GM18499 (cell line): ENCODE results near the gene SVIL.
"Not testable (repeated sequence)": the region's sequence is repeated elsewhere in the genome, so short reads cannot be mapped to it uniquely, and the experiment has no call there.

Experiments
- ATAC-seq: cut with Tn5 transposase; IDR thresholded peaks from one replicate; pipeline ENCODE4 v1.9.1; 2021; ENCODE audit warnings: moderate number of reproducible peaks; ENCODE audit not compliant: insufficient read depth, unreplicated experiment

Gene SVIL

GRCh38 chr10:29530112-29530976 is 104.4 kb downstream of the SVIL start:
- no peak for ATAC-seq

- no peak for ATAC-seq
Measured at GRCh38 chr10:29529146-29529545, 105.6 kb downstream of the SVIL start.

DNA sequence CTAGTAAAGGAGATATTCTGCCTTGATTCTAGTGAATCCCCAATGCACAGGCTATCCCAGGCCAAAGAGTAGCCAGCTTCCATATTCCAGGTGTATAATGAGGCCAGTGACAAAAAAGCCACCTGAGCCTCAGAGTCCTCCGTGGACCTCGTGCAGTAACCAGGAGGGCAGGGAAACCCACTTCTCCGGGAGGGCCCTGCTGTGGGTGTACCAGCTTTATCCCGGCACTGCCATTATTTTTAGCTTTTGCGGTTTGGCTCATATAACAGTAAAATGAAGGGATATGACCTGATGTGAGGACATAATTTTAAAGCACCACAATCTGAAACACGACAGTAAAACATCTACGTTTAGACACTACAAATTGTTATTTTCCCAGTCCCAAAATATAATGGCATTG is 109.0 kb downstream of the SVIL start:
- no peak for ATAC-seq

DNA sequence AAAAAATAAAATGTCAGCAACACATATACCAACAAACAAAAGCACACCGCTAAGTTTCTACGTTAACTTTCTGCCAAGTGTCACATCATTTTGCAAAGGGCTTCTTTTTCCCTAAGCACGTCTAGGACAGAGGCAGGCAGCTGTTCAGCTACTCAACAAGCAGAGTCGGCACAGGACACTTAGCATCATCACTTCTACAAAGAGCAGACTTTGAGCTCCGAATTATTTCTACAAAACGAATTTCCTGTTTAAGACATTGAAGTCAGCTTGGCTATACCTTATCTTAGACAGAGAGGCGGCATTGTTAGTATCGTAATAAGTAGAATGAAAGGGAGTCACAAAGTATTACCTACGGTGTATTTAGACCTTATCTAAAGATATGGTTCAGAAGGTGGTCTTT is 110.1 kb downstream of the SVIL start:
- no peak for ATAC-seq

DNA sequence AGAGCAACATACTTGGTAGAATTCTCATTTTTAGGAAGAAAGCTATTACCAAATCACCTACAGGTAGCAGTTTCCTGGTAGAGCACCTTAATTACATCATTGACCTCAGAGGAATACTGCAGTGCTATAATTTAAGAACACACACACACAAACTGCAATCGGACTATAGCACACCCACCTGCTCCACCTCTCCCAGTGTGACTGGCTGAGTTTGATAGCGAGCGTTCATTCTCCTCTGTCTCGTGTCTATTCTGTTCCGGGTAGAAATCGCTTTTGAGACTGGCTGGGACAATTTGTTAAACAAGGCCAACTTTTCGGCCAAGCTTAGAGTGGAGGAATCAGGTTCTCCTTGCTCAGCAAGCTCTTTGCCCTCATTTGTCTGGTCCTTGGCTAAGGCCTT is 110.5 kb downstream of the SVIL start:
- ATAC-seq, result no peak

- no peak for ATAC-seq
Measured at GRCh38 chr10:29522918-29523317, 111.9 kb downstream of the SVIL start.

- ATAC-seq, result no peak
Measured at GRCh38 chr10:29522061-29522855, 112.5 kb downstream of the SVIL start.

GRCh38 chr10:29519659-29520058 is 115.1 kb downstream of the SVIL start:
- no peak for ATAC-seq

GRCh38 chr10:29517352-29517923 is 117.3 kb downstream of the SVIL start:
- ATAC-seq, result no peak

- ATAC-seq, result not testable (repeated sequence)
Measured at GRCh38 chr10:29516309-29516932, 118.3 kb downstream of the SVIL start.

GRCh38 chr10:29515879-29516278 is 118.9 kb downstream of the SVIL start:
- not testable (repeated sequence) for ATAC-seq

DNA sequence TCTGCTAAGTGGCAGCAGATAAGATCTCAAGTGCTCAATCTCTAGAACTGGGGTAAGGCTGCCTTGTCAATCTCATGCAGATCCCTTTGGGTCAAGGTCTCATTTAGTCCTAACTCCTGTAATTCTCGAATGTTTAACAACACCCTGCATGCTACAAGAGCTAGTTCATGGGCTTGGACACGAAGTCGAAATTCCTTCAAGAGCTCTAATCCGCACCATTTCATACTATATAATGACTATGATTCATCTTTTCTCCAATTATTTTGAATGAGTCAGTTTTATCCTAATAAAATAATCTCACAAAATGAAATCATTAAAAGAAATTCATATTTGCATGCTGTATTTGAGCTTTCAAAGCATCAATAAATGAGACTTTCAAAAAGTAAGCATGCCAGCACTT is 119.7 kb downstream of the SVIL start:
- ATAC-seq, result not testable (repeated sequence)

- ATAC-seq, result no peak
Measured at GRCh38 chr10:29514306-29514705, 120.5 kb downstream of the SVIL start.

DNA sequence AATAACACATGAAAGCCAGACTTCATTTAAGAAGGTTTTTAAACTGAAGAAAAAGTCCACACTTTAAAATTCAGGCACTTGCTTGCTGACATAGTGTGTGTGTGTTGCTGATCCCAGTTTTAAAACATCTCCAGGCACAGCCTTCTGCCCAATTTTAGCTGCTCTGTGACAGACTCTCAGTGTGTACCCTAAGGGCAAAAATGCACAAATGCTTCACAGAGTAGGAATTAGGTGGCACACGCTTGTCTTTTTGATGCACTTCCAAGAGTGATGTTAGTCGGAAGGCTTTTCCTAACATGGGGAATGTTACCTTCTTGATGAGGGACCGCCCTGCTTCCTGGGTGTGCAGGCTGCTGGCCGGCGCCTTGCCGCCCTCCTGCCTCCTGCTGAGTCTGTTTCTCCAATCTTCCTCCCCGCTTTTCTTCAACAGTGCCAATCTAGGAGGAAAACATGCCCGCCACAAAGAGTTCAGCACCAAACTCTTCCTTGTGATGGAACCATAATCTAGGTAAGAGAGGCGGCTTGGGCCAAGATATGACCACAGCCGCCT is 122.3 kb downstream of the SVIL start:
- no peak for ATAC-seq

DNA sequence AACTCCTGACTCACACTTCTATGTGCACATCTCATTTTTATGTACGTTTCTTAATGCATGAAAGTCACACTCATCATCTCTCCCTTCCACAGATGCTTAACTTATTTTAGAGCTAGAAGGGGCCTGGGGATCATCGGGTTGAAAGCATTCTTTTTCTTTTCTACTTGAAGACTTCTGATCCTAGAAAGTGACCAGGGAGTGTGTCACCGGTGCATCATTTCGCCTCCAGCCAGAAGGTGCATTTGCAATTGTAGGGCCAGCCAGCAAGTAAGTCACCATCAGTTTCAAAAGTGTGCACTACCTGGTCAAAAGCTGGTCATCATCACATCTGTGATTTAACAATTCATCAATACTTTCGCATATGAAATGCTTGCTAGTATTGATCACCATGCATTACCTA is 123.0 kb downstream of the SVIL start:
- ATAC-seq, result not testable (repeated sequence)

- ATAC-seq, result not testable (repeated sequence)
Measured at GRCh38 chr10:29510483-29511157, 124.2 kb downstream of the SVIL start.

GRCh38 chr10:29508554-29509244 is 126.1 kb downstream of the SVIL start:
- no peak for ATAC-seq

- not testable (repeated sequence) for ATAC-seq
Measured at GRCh38 chr10:29507750-29508149, 127.0 kb downstream of the SVIL start.

- ATAC-seq, result not testable (repeated sequence)
Measured at GRCh38 chr10:29506324-29506921, 128.3 kb downstream of the SVIL start.
